Breast epithelium (tissue), 4 donors: ENCODE results near the gene CEACAM20. TPM values are rescaled to one million over a fixed set of nuclear protein-coding genes. Genes with fewer than 3 reads are reported as not detected.

Experiments
- DNase-seq, 2 donors: peaks; one replicate each; pipeline ENCODE4 v3.0.0-alpha.2; 2019; ENCODE audit warnings: low spot score in 2 of 2
- H3K27ac ChIP-seq, 2 donors: fragments of 200-600 bp; sonication (generic) in 1 of 2; one replicate each; pipeline ENCODE4 v1.5.1; 2016 to 2019; ENCODE audit warnings: mild to moderate bottlenecking in 1 of 2
- H3K27me3 ChIP-seq, 2 donors: fragments of 200-600 bp; sonication (generic) in 1 of 2; one replicate each; pipeline versions ENCODE4 v1.5.1 to v1.6.0; 2017 to 2019; ENCODE audit warnings: control low read depth in 1 of 2, mild to moderate bottlenecking in 1 of 2
- H3K36me3 ChIP-seq: fragments of 200-600 bp; one replicate; pipeline ENCODE4 v1.5.1; 2019
- H3K4me1 ChIP-seq, 2 donors: fragments of 200-600 bp; sonication (generic); one replicate each; pipeline ENCODE4 v1.5.1; 2016 to 2019; ENCODE audit warnings: control low read depth in 1 of 2
- H3K4me3 ChIP-seq, 3 donors: fragments of 200-600 bp; sonication (generic); 1 replicate in 2 of 3; 2 replicates in 1 of 3; pipeline ENCODE4 v1.5.1; 2016 to 2019; ENCODE audit warnings: mild to moderate bottlenecking in 3 of 3, moderate library complexity in 2 of 3
- H3K9me3 ChIP-seq, 2 donors: fragments of 200-600 bp; sonication (generic) in 1 of 2; one replicate each; pipeline ENCODE4 v1.5.1; 2016 to 2019; ENCODE audit warnings: control low read depth in 1 of 2
- CTCF ChIP-seq, 3 donors: fragments of 450-650 bp; IDR thresholded peaks; one replicate each; pipeline ENCODE4 v1.5.1; 2016 to 2017; ENCODE audit warnings: antibody characterized with exemption in 3 of 3, mild to moderate bottlenecking in 3 of 3, moderate library complexity in 3 of 3
- POLR2A ChIP-seq: fragments of 450-650 bp; IDR thresholded peaks from one replicate; pipeline ENCODE4 v1.6.1; 2016; ENCODE audit warnings: antibody characterized with exemption, mild to moderate bottlenecking, moderate library complexity
- POLR2AphosphoS5 ChIP-seq, 3 donors: sonication (generic); formaldehyde crosslinking; IDR thresholded peaks; one replicate each; pipeline ENCODE4 v1.6.1; 2017; ENCODE audit warnings: antibody characterized with exemption in 3 of 3
- intact Hi-C: fragments of 100-400 bp; cut with DNase I; formaldehyde crosslinking; loops from one replicate; pipeline ENCODE4 v1.15.1; 2023; ENCODE audit warnings: low total_unique reads
- total RNA-seq, 3 donors: library from RNA; depleted of rRNA; stranded (reverse); fragments of >200 nt; gene quantifications; one replicate each; pipeline ENCODE4 v1.1.0, GENCODE V29; 2016

The CEACAM20 gene
- total RNA-seq, 3 donors from 2014 or later, result 0.33 TPM; not detected in 2

GRCh38 chr19:44515031-44515430, 14.4 kb downstream of the CEACAM20 start:
- H3K9me3 ChIP-seq, result peaks cover 0 to 11% of the 10 kb centered on the region in 2 donors

GRCh38 chr19:44512326-44513298, 16.9 kb downstream of the CEACAM20 start:
- no peaks in the 10 kb centered on the region for H3K36me3 ChIP-seq
- no peak overlapping the region for H3K4me3 ChIP-seq
- TF ChIP-seq POLR2A (no peak), POLR2AphosphoS5 (IDR thresholded peaks at IDR 0.05) (no peak), CTCF (IDR thresholded peaks at IDR 0.05) (no peak)
- DNase-seq, result no peak
- peaks cover 0 to 25% of the 10 kb centered on the region in 2 donors for H3K27me3 ChIP-seq
- peaks cover 5 to 8% of the 10 kb centered on the region in 2 donors for H3K9me3 ChIP-seq
- intact Hi-C loops, result no loop called here
- no peak overlapping the region for H3K27ac ChIP-seq
- no peaks in the 10 kb centered on the region for H3K4me1 ChIP-seq

More at GRCh38 chr19:44515031-44515430, 14.4 kb downstream of the CEACAM20 start:
- Histone ChIP-seq H3K27ac (no peak overlapping the region), H3K36me3 (no peaks in the 10 kb centered on the region), H3K4me1 (no peaks in the 10 kb centered on the region), H3K4me3 (no peak overlapping the region), H3K27me3 (peaks cover 0 to 20% of the 10 kb centered on the region in 2 donors)
- no peak for DNase-seq
- intact Hi-C loops, result no loop called here
- TF ChIP-seq POLR2AphosphoS5 (IDR thresholded peaks at IDR 0.05) (no peak), CTCF (IDR thresholded peaks at IDR 0.05) (no peak), POLR2A (no peak)

- no peaks in the 10 kb centered on the region for H3K36me3 ChIP-seq
- H3K4me1 ChIP-seq, result no peaks in the 10 kb centered on the region
- no peak for TF ChIP-seq POLR2AphosphoS5 (IDR thresholded peaks at IDR 0.05)
- no peak for TF ChIP-seq CTCF (IDR thresholded peaks at IDR 0.05)
- no peak for TF ChIP-seq POLR2A
- DNase-seq, result no peak
- H3K9me3 ChIP-seq, result peaks cover 0 to 12% of the 10 kb centered on the region in 2 donors
- intact Hi-C loops, result no loop called here
- H3K4me3 ChIP-seq, result no peak overlapping the region
- no peak overlapping the region for H3K27ac ChIP-seq
- peaks cover 0 to 18% of the 10 kb centered on the region in 2 donors for H3K27me3 ChIP-seq
These were observed 20.0 kb downstream of the CEACAM20 start for GRCh38 chr19:44509478-44509877.

- Histone ChIP-seq H3K4me1 (peaks cover 0 to 5% of the 10 kb centered on the region in 2 donors), H3K27me3 (no peaks in the 10 kb centered on the region), H3K36me3 (peaks cover 19% of the 10 kb centered on the region), H3K27ac (peak within 1 kb of the TSS; percentile 89 to 94), H3K9me3 (peaks cover 36 to 40% of the 10 kb centered on the region in 2 donors), H3K4me3 (peak within 1 kb of the TSS; percentile 53 to 97 (median 78))
- intact Hi-C loops, result no loop called here
- TF ChIP-seq POLR2A (peak; percentile 89), POLR2AphosphoS5 (IDR thresholded peaks at IDR 0.05) (peak; percentile 84 to 88 (median 86)), CTCF (IDR thresholded peaks at IDR 0.05) (peak; percentile 70 to 98 (median 79))
- DNase-seq, result peak; percentile 92 to 96
These were observed 29.2 kb downstream of the CEACAM20 start, which contains the start of gene ZNF180 for GRCh38 chr19:44499962-44500949. TSS of gene ZNF180 (minus strand) at chr19:44500522. CDS start at chr19:44497334, 3,188 bp downstream.
